Smooth muscle cell (in vitro differentiated cells): ENCODE results near the gene ZC3H12D. TPM values are rescaled to one million over a fixed set of nuclear protein-coding genes. Genes with fewer than 3 reads are reported as not detected.

Experiments used
- DNase-seq: peaks from one replicate; lab custom pipeline; 2025; ENCODE audit not compliant: unreplicated experiment; lab: John Stamatoyannopoulos, UW
- H2AFZ ChIP-seq: fragments of 200-600 bp; sonication (generic); 2 replicates; pipeline ENCODE4 v1.6.0; 2016; ENCODE audit warnings: antibody characterized with exemption, low read depth, mild to moderate bottlenecking
- H3F3A ChIP-seq: fragments of 200-600 bp; sonication (generic); 2 replicates; pipeline ENCODE4 v1.6.0; 2017; ENCODE audit warnings: antibody characterized with exemption, low read depth
- H3K27ac ChIP-seq: fragments of 200-600 bp; sonication (generic); 2 replicates; pipeline ENCODE4 v1.5.1; 2016; ENCODE audit warnings: low read depth, mild to moderate bottlenecking
- H3K27me3 ChIP-seq: fragments of 200-600 bp; sonication (generic); 2 replicates; pipeline ENCODE4 v1.6.1; 2016; ENCODE audit warnings: low read depth, mild to moderate bottlenecking
- H3K36me3 ChIP-seq: fragments of 200-600 bp; sonication (generic); 2 replicates; pipeline ENCODE4 v1.5.1; 2016; ENCODE audit warnings: low read depth
- H3K4me1 ChIP-seq: fragments of 200-600 bp; sonication (generic); 2 replicates; pipeline ENCODE4 v1.5.1; 2016; ENCODE audit warnings: low read depth
- H3K4me2 ChIP-seq: fragments of 200-600 bp; sonication (generic); 2 replicates; pipeline ENCODE4 v1.6.0; 2016; ENCODE audit warnings: mild to moderate bottlenecking
- H3K4me3 ChIP-seq: fragments of 200-600 bp; sonication (generic); 2 replicates; pipeline ENCODE4 v1.5.1; 2016; ENCODE audit warnings: mild to moderate bottlenecking
- H3K79me2 ChIP-seq: fragments of 200-600 bp; sonication (generic); 2 replicates; pipeline ENCODE4 v1.6.0; 2016; ENCODE audit warnings: low read depth, mild to moderate bottlenecking
- H3K9ac ChIP-seq: fragments of 200-600 bp; sonication (generic); 2 replicates; pipeline ENCODE4 v1.6.0; 2016; ENCODE audit warnings: low read depth
- H3K9me3 ChIP-seq: fragments of 200-600 bp; sonication (generic); replicated peaks from 2 replicates; pipeline ENCODE4 v1.5.1; 2016; ENCODE audit warnings: low read depth
- H4K20me1 ChIP-seq: fragments of 200-600 bp; sonication (generic); 2 replicates; pipeline ENCODE4 v1.6.0; 2016; ENCODE audit warnings: low read depth
- WGBS: methylation state at CpG from one replicate; pipeline ENCODE4 v1.1.7; 2016; ENCODE audit warnings: low lambda C conversion rate; 5-methylcytosine and 5-hydroxymethylcytosine counted together
- polyA plus RNA-seq: library from polyadenylated mRNA; unstranded; fragments of >200 nt; fragmentation: Nextera tagmentation; extraction: Ambion mirVana; gene quantifications from 2 replicates; pipeline ENCODE4 v1.2.1, GENCODE V29; 2016
- total RNA-seq: library from RNA; depleted of rRNA; stranded (reverse); fragments of >200 nt; gene quantifications from 2 replicates; pipeline ENCODE4 v1.2.3, GENCODE V29; 2014
- TF ChIP-seq, protein P1 (sequence below): fragments of 200-600 bp; sonication (generic); IDR thresholded peaks from 2 replicates; pipeline ENCODE4 v1.5.1; 2017; ENCODE audit warnings: borderline replicate concordance, mild to moderate bottlenecking, antibody characterized with exemption; ENCODE audit not compliant: insufficient read depth, poor library complexity, severe bottlenecking

The ZC3H12D gene
- total and polyA plus RNA-seq, 2 experiments from 2014 or later: not detected

DNA sequence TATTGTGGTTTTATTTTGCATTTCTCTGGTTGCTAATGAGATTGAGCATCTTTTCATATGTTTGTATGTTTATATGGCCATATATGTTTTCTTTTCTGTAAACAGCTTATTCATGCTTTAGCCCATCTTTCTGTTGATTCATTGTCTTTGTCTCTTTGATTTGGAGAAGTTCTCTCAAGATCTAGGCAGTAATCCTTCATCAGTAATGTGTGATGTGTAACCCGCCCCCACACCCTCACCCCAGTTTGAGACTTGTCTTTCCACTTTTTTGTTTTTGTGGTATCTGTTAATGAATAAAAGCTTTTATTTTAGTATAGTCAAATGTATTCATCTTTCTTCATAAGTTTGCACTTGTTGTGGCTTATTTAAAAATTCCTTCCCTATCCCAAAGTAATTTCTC is 26.0 kb downstream of the ZC3H12D start:
- TF ChIP-seq, protein P1, sequence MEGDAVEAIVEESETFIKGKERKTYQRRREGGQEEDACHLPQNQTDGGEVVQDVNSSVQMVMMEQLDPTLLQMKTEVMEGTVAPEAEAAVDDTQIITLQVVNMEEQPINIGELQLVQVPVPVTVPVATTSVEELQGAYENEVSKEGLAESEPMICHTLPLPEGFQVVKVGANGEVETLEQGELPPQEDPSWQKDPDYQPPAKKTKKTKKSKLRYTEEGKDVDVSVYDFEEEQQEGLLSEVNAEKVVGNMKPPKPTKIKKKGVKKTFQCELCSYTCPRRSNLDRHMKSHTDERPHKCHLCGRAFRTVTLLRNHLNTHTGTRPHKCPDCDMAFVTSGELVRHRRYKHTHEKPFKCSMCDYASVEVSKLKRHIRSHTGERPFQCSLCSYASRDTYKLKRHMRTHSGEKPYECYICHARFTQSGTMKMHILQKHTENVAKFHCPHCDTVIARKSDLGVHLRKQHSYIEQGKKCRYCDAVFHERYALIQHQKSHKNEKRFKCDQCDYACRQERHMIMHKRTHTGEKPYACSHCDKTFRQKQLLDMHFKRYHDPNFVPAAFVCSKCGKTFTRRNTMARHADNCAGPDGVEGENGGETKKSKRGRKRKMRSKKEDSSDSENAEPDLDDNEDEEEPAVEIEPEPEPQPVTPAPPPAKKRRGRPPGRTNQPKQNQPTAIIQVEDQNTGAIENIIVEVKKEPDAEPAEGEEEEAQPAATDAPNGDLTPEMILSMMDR: no peak
- no peaks in the 10 kb centered on the region for H3K4me1 ChIP-seq
- WGBS: 85% methylated on average over 1 of the region's 1 CpG

DNA sequence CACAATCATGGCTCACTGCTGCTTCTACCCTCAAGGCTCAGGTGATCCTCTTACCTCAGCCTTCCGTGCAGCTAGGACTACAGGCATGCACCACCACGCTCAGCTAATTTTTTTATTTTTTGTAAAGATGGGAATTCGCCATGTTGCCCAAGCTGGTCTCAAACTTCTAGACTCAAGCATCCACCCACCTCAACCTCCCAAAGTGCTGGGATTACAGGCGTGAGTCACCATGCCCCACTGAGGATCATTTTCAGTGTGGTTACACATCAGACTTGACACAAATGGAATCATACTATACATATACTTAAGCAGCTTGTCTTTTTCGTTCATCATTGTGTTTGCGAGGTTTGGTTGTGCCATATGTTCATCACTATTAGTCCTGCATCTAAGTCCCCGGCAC is 26.6 kb downstream of the ZC3H12D start:
- Histone ChIP-seq H3K27me3 (no peaks in the 10 kb centered on the region), H3K36me3 (no peaks in the 10 kb centered on the region), H3K27ac (no peak overlapping the region), H3K79me2 (no peaks in the 10 kb centered on the region), H3K4me2 (no peak overlapping the region), H3K4me1 (no peaks in the 10 kb centered on the region), H4K20me1 (no peaks in the 10 kb centered on the region), H2AFZ (no peak overlapping the region), H3F3A (no peaks in the 10 kb centered on the region), H3K4me3 (no peak overlapping the region), H3K9me3 (no peaks in the 10 kb centered on the region), H3K9ac (no peak overlapping the region)
- TF ChIP-seq, protein P1: no peak
- WGBS: 89% methylated on average over 7 of the region's 7 CpGs
- no peak for DNase-seq

More for the DNA sequence above, 26.0 kb downstream of the ZC3H12D start:
- Histone ChIP-seq H3K79me2 (no peaks in the 10 kb centered on the region), H3K4me3 (no peak overlapping the region), H3K27me3 (no peaks in the 10 kb centered on the region), H3K9me3 (no peaks in the 10 kb centered on the region), H3K4me2 (no peak overlapping the region), H3F3A (no peaks in the 10 kb centered on the region), H3K9ac (no peak overlapping the region), H3K36me3 (no peaks in the 10 kb centered on the region), H4K20me1 (no peaks in the 10 kb centered on the region), H3K27ac (no peak overlapping the region), H2AFZ (no peak overlapping the region)
- no peak for DNase-seq

- Histone ChIP-seq H2AFZ (no peak overlapping the region), H3K9me3 (no peaks in the 10 kb centered on the region), H3F3A (no peaks in the 10 kb centered on the region), H3K27ac (no peak overlapping the region), H4K20me1 (no peaks in the 10 kb centered on the region), H3K4me3 (no peak overlapping the region), H3K4me1 (no peaks in the 10 kb centered on the region), H3K27me3 (no peaks in the 10 kb centered on the region), H3K79me2 (no peaks in the 10 kb centered on the region), H3K4me2 (no peak overlapping the region), H3K36me3 (no peaks in the 10 kb centered on the region), H3K9ac (no peak overlapping the region)
- DNase-seq: no peak
- TF ChIP-seq, protein P1: no peak
- 84% methylated on average over 7 of the region's 7 CpGs for WGBS
These were observed 27.4 kb downstream of the ZC3H12D start for GRCh38 chr6:149457316-149457884.
